Measurements from ENCODE around the gene VWA5B1.

The VWA5B1 gene

DNA sequence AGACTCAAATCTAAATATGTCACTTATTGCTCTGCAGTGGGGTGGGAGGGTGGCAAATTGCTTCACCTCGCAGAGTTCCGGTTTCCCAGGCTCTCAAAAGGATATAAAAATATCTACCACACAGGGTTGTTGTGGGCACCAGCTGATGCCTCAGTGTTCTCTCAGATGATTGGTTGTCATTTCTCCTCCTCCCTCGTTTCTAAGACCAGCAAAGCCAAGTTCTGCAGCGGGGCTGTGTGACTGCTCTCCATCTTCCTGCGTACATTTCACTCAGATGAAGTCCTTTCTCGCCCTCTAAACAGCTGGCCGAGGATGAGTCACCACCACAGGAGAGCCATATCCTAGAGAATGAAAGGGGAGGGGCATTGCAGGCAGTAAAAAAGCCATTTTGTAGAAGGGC is 35.0 kb upstream of the VWA5B1 start:
- no peak overlapping the region for H3K27ac ChIP-seq (replicated peaks)
- TF ChIP-seq POLR2AphosphoS5 (IDR thresholded peaks at IDR 0.05; ENCODE audit: low read depth), result no peak
- DNase-seq (ENCODE audit: low read depth in 1 of 2, low spot score in 1 of 2), result peak in 1 of 2 experiments; percentile 14
- peaks cover 16% of the 10 kb centered on the region for H3K27me3 ChIP-seq (ENCODE audit: insufficient read depth, poor library complexity, severe bottlenecking)
- H3K4me3 ChIP-seq (replicated peaks; ENCODE audit: insufficient read depth, low read length), result no peak overlapping the region

DNA sequence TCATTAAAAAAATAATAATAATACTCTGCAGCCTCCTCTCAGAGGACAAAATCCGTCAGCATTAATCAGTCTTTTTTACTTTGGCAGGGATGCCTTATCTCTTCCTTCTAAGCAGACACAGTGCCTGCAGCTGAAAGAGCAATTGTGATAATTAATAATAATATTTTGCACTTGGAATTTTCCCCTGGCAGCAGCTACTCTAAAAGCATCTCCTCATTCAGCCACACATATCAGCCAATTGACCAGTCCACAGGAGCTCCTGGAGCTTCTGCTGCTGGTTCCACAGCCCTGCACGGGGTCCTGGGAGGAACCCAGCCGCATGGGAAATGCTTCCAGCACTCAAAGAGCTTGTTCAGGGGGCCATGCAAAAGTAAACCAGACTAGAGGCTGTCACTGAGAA is 31.0 kb upstream of the VWA5B1 start:
- no peak for DNase-seq (ENCODE audit: low read depth in 1 of 2, low spot score in 1 of 2)
- TF ChIP-seq GABPA (IDR thresholded peaks at IDR 0.05; ENCODE audit: low read depth) (no peak), SPI1 (IDR thresholded peaks at IDR 0.05; ENCODE audit: borderline replicate concordance, low read depth) (no peak), POLR2AphosphoS5 (IDR thresholded peaks at IDR 0.05; ENCODE audit: low read depth) (no peak)
- TF ChIP-seq, protein P1, sequence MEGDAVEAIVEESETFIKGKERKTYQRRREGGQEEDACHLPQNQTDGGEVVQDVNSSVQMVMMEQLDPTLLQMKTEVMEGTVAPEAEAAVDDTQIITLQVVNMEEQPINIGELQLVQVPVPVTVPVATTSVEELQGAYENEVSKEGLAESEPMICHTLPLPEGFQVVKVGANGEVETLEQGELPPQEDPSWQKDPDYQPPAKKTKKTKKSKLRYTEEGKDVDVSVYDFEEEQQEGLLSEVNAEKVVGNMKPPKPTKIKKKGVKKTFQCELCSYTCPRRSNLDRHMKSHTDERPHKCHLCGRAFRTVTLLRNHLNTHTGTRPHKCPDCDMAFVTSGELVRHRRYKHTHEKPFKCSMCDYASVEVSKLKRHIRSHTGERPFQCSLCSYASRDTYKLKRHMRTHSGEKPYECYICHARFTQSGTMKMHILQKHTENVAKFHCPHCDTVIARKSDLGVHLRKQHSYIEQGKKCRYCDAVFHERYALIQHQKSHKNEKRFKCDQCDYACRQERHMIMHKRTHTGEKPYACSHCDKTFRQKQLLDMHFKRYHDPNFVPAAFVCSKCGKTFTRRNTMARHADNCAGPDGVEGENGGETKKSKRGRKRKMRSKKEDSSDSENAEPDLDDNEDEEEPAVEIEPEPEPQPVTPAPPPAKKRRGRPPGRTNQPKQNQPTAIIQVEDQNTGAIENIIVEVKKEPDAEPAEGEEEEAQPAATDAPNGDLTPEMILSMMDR (IDR thresholded peaks at IDR 0.05; ENCODE audit: insufficient read depth, low read length), result no peak
- TF ChIP-seq, protein P2, sequence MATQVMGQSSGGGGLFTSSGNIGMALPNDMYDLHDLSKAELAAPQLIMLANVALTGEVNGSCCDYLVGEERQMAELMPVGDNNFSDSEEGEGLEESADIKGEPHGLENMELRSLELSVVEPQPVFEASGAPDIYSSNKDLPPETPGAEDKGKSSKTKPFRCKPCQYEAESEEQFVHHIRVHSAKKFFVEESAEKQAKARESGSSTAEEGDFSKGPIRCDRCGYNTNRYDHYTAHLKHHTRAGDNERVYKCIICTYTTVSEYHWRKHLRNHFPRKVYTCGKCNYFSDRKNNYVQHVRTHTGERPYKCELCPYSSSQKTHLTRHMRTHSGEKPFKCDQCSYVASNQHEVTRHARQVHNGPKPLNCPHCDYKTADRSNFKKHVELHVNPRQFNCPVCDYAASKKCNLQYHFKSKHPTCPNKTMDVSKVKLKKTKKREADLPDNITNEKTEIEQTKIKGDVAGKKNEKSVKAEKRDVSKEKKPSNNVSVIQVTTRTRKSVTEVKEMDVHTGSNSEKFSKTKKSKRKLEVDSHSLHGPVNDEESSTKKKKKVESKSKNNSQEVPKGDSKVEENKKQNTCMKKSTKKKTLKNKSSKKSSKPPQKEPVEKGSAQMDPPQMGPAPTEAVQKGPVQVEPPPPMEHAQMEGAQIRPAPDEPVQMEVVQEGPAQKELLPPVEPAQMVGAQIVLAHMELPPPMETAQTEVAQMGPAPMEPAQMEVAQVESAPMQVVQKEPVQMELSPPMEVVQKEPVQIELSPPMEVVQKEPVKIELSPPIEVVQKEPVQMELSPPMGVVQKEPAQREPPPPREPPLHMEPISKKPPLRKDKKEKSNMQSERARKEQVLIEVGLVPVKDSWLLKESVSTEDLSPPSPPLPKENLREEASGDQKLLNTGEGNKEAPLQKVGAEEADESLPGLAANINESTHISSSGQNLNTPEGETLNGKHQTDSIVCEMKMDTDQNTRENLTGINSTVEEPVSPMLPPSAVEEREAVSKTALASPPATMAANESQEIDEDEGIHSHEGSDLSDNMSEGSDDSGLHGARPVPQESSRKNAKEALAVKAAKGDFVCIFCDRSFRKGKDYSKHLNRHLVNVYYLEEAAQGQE (IDR thresholded peaks at IDR 0.05; ENCODE audit: insufficient replicate concordance, low read depth), result no peak
- Histone ChIP-seq H3K4me3 (replicated peaks; ENCODE audit: insufficient read depth, low read length) (no peak overlapping the region), H3K27ac (replicated peaks) (no peak overlapping the region), H3K27me3 (ENCODE audit: insufficient read depth, poor library complexity, severe bottlenecking) (peaks cover 7% of the 10 kb centered on the region)

DNA sequence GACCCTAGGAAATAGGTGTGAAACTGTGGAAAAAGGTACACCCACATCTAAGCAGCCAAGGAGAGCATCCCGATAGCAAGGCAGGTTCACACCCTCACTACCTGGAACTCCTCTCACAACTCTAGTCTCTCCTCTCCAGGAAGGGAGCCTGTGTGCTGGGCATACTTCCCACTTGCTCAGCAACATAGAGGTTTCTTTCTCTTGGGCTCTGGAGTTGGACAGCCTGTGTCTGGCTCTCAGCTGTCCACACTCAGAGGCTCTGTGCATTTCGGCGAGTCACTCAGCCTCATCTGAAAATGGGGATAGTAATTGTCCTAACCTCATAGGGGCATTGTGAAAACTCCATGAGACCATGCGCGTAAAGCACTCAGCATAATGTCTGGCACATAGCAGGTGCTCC is 29.6 kb upstream of the VWA5B1 start:
- Histone ChIP-seq H3K27ac (replicated peaks) (no peak overlapping the region), H3K4me3 (replicated peaks; ENCODE audit: insufficient read depth, low read length) (no peak overlapping the region), H3K27me3 (ENCODE audit: insufficient read depth, poor library complexity, severe bottlenecking) (peaks cover 7% of the 10 kb centered on the region)
- no peak for DNase-seq (ENCODE audit: low read depth in 1 of 2, low spot score in 1 of 2)
- no peak for TF ChIP-seq POLR2AphosphoS5 (IDR thresholded peaks at IDR 0.05; ENCODE audit: low read depth)
- TF ChIP-seq GABPA (IDR thresholded peaks at IDR 0.05; ENCODE audit: low read depth), result no peak
- TF ChIP-seq SPI1 (IDR thresholded peaks at IDR 0.05; ENCODE audit: borderline replicate concordance, low read depth), result no peak
- TF ChIP-seq, protein P1 (IDR thresholded peaks at IDR 0.05; ENCODE audit: insufficient read depth, low read length), result no peak
- TF ChIP-seq, protein P2 (IDR thresholded peaks at IDR 0.05; ENCODE audit: insufficient replicate concordance, low read depth), result no peak

DNA sequence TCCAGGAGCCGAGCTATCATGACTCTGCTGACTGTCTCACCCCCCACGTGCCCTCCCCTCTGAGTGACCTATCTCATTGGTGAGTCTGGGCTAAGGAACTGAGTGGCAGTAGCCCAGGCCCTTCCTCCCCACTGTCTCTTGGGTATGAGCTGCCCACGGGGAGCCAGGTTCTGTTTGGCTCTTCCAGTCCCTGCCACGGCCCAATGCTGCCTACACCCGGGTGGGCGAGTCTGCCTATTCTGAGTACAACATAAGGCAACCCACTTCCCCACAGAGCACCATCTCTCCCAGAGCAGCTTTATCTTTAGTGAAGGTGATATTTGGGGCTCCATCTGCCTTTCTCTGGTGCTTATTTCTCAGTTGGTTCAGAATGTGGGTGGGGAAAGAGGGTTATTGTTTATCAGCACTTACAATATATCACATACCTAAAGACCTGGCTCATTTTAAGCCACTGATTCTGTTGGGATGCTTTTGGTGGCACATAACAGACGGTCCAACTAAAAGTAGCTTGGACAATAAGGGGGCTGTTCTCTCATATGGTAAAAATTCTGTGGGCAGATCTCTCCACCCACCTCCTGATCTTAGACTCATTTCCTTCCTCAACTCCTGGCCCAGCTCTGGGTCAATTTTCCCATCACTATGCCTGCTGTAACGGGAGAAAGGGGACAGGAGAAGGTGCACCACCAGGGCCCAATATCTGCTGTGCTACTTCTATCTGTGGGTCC is 27.7 kb upstream of the VWA5B1 start:
- H3K27me3 ChIP-seq (ENCODE audit: insufficient read depth, poor library complexity, severe bottlenecking), result peaks cover under 1% of the 10 kb centered on the region
- DNase-seq (ENCODE audit: low read depth in 1 of 2, low spot score in 1 of 2), result no peak
- no peak for TF ChIP-seq POLR2AphosphoS5 (IDR thresholded peaks at IDR 0.05; ENCODE audit: low read depth)
- TF ChIP-seq, protein P1 (IDR thresholded peaks at IDR 0.05; ENCODE audit: insufficient read depth, low read length), result no peak
- TF ChIP-seq, protein P2 (IDR thresholded peaks at IDR 0.05; ENCODE audit: insufficient replicate concordance, low read depth), result no peak
- TF ChIP-seq SPI1 (IDR thresholded peaks at IDR 0.05; ENCODE audit: borderline replicate concordance, low read depth), result no peak
- TF ChIP-seq GABPA (IDR thresholded peaks at IDR 0.05; ENCODE audit: low read depth), result no peak
- H3K27ac ChIP-seq (replicated peaks), result no peak overlapping the region
- H3K4me3 ChIP-seq (replicated peaks; ENCODE audit: insufficient read depth, low read length), result no peak overlapping the region

All from HL-60 (cell line).